Peyer's patch (tissue), 4 donors: Measurements from ENCODE around the gene TOB2. TPM values are rescaled to one million over a fixed set of nuclear protein-coding genes. Genes with fewer than 3 reads are reported as not detected.

Source experiments
- DNase-seq, 3 donors: peaks; one replicate each; pipeline ENCODE4 v3.0.0-alpha.2; 2017 to 2019
- H3K27ac ChIP-seq, 4 donors: fragments of 200-600 bp; sonication (generic); one replicate each; pipeline ENCODE4 v1.5.1; 2016 to 2019
- H3K27me3 ChIP-seq, 2 donors: fragments of 200-600 bp; sonication (generic); one replicate each; pipeline ENCODE4 v1.5.1; 2019
- H3K36me3 ChIP-seq, 3 donors: fragments of 200-600 bp; sonication (generic); one replicate each; pipeline ENCODE4 v1.5.1; 2016 to 2019
- H3K4me1 ChIP-seq, 4 donors: fragments of 200-600 bp; sonication (generic); one replicate each; pipeline ENCODE4 v1.5.1; 2016 to 2019
- H3K4me3 ChIP-seq, 4 donors: fragments of 200-600 bp; sonication (generic); 1 replicate in 3 of 4; 2 replicates in 1 of 4; pipeline ENCODE4 v1.5.1; 2016 to 2019; ENCODE audit warnings: mild to moderate bottlenecking in 1 of 4
- H3K9me3 ChIP-seq, 4 donors: fragments of 200-600 bp; sonication (generic); one replicate each; pipeline ENCODE4 v1.5.1; 2016 to 2019; ENCODE audit warnings: mild to moderate bottlenecking in 1 of 4
- POLR2A ChIP-seq, 2 donors: fragments of 450-650 bp; IDR thresholded peaks; one replicate each; pipeline ENCODE4 v1.5.1; 2017; ENCODE audit warnings: antibody characterized with exemption in 2 of 2, mild to moderate bottlenecking in 2 of 2, moderate library complexity in 2 of 2
- total RNA-seq, 4 donors: library from RNA; depleted of rRNA; stranded (reverse); fragments of >200 nt; gene quantifications; one replicate each; pipeline ENCODE4 v1.1.0, GENCODE V29; 2016
- TF ChIP-seq, protein P1 (sequence below), 6 experiments: fragments of 450-650 bp in 4 of 6; fragments of 200-600 bp in 2 of 6; sonication (generic) in 1 of 6; IDR thresholded peaks; one replicate each; pipeline ENCODE4 v1.5.1; 2017 to 2019; ENCODE audit warnings: antibody characterized with exemption in 6 of 6, mild to moderate bottlenecking in 3 of 6, moderate library complexity in 1 of 6

The TOB2 gene
- total RNA-seq, 4 donors from 2014 or later, result 18.2 to 78.6 (median 74.4) TPM

DNA sequence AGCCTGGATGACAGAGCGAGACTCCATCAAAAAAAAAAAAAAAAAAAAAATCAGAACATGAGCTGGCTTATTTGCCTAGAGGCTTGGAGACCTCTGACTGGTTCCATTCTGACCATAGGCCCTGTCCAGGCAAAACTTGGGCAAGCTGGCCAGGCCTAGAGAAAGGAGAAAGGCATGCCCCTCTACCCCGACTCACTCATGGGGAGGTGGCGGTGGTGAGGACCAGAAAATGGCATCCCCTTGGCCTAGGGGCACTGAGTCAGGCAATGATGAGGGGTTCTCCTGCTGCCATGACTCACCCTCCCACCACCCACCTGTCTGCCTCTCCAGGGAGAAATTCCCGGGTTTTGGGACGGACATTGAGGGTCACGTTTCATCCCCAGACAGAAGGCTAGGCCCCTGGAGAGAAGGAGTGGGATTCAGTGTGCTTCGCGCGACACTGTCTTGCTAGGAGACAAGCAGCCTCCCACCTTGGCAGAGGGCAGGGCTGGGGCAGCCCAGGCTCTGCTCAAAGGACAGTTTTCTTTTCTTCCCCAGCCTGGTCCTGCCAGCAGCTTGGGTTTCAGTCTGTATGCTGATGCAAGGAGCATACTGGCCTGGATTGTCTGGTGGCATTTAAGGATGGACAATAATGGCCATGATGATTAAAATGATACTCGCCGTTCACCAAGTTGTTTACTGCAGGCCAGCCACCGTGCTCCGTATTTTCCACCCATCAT, 17.2 kb downstream of the TOB2 start:
- TF ChIP-seq POLR2A (IDR thresholded peaks at IDR 0.05), result no peak
- TF ChIP-seq, protein P1, sequence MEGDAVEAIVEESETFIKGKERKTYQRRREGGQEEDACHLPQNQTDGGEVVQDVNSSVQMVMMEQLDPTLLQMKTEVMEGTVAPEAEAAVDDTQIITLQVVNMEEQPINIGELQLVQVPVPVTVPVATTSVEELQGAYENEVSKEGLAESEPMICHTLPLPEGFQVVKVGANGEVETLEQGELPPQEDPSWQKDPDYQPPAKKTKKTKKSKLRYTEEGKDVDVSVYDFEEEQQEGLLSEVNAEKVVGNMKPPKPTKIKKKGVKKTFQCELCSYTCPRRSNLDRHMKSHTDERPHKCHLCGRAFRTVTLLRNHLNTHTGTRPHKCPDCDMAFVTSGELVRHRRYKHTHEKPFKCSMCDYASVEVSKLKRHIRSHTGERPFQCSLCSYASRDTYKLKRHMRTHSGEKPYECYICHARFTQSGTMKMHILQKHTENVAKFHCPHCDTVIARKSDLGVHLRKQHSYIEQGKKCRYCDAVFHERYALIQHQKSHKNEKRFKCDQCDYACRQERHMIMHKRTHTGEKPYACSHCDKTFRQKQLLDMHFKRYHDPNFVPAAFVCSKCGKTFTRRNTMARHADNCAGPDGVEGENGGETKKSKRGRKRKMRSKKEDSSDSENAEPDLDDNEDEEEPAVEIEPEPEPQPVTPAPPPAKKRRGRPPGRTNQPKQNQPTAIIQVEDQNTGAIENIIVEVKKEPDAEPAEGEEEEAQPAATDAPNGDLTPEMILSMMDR (IDR thresholded peaks at IDR 0.05), result no peak
- Histone ChIP-seq H3K27ac (no peak overlapping the region), H3K9me3 (no peaks in the 10 kb centered on the region), H3K27me3 (no peaks in the 10 kb centered on the region), H3K4me3 (no peak overlapping the region), H3K36me3 (peaks cover 0 to 25% (median 0%) of the 10 kb centered on the region in 3 donors), H3K4me1 (peaks cover 0 to under 1% (median 0%) of the 10 kb centered on the region in 4 donors)
- no peak for DNase-seq

DNA sequence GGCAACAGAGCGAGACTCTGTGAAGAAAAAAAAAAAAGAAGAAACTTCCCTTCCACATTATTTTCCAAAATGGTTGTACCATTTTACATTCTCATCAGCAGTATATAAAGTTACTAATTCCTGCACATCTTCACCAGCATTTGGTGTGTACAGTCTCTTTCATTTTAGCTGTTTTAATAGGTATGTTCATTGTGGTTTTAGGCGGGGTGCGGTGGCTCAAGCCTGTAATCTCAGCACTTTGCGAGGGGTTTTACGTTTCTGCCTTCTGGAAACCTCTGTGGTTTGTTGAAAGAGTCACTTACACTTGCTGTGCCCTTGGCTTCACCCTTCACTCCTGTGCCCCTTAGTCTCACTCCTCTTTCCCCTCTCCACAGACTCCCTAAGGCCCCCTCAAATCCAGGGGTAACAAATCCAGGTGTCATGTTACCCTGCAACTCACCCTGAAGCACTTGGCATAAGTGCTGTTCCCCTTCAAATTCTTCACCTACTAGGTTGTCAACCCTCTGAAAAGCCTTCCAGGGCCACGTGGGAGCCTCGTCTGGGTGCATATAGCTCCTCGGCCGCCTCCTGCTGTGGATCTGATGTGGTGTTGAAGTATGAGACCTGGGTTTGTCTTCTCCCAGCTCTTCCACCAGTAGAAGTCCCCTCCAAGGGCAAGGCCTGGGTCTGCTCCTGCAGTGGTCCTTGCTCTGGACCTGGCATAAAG, 20.8 kb downstream of the TOB2 start:
- H3K4me3 ChIP-seq, result no peak overlapping the region
- H3K27ac ChIP-seq, result no peak overlapping the region
- DNase-seq, result no peak
- H3K4me1 ChIP-seq, result no peaks in the 10 kb centered on the region
- H3K9me3 ChIP-seq, result no peaks in the 10 kb centered on the region
- no peak for TF ChIP-seq POLR2A (IDR thresholded peaks at IDR 0.05)
- TF ChIP-seq, protein P1 (IDR thresholded peaks at IDR 0.05), result no peak
- H3K27me3 ChIP-seq, result no peaks in the 10 kb centered on the region
- peaks cover 0 to 13% (median 0%) of the 10 kb centered on the region in 3 donors for H3K36me3 ChIP-seq

DNA sequence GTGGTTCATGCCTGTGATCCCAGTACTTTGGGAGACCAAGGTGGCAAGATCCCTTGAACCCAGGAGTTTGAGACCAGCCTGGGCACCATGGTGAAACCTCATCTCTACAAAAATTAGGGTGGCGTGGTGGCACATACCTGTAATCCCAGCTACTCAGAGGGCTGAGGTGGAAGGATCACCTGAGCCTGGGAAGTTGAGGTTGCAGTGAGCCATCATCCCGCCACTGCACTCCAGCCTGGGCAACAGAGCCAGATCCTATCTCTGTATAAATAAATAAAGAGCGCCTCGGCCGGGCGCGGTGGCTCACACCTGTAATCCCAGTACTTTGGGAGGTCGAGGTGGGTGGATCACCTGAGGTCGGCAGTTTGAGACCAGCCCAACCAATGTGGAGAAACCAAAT, 27.9 kb downstream of the TOB2 start:
- Histone ChIP-seq H3K9me3 (no peaks in the 10 kb centered on the region), H3K27ac (peak overlapping the region in 3 of 4 donors; percentile 69 to 91 (median 82)), H3K4me1 (peaks cover 3 to 44% (median 16%) of the 10 kb centered on the region in 4 donors), H3K27me3 (no peaks in the 10 kb centered on the region), H3K4me3 (no peak overlapping the region), H3K36me3 (peaks cover 0 to 2% (median 0%) of the 10 kb centered on the region in 3 donors)
- no peak for TF ChIP-seq POLR2A (IDR thresholded peaks at IDR 0.05)
- TF ChIP-seq, protein P1 (IDR thresholded peaks at IDR 0.05), result no peak
- DNase-seq, result no peak

DNA sequence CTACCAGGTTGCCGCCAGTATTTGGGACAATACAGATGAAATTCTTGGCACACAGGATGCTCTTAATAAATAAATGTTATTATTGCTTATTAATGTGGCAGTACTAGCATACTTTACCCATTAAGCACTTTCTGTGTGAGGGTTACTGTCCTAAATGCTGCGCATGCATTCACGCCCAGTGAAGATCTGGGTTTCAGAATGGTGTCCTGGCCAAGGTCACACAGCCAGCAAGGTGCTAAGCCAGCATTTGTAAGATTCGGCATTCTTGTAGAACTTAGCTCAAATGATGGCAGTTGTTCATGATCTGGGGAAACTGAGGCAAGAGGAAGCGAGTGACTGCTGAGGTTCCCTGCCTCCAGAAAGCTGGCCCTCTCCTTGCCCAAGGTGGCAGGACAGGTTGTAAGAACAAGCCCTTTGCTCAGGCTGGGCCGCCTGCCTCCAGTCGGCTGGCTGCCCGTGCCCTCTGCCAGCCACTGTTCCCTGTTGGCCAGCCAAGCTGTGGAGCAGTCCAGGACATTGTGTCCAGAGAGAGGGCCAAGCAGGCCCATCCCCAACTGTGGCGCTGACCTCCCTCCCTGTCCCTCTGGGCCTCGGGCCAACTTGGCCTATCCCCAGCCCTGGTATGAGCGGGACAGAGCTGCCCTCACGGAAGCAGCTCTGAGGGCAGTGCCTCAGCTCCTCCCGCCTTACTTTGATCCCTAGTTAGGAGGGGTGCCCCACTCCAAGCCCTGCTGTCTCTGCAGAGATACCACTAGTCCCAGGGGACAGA, 28.8 kb downstream of the TOB2 start:
- Histone ChIP-seq H3K4me3 (peak overlapping the region in 1 of 4 donors; percentile 13), H3K4me1 (peaks cover 3 to 46% (median 18%) of the 10 kb centered on the region in 4 donors)

DNA sequence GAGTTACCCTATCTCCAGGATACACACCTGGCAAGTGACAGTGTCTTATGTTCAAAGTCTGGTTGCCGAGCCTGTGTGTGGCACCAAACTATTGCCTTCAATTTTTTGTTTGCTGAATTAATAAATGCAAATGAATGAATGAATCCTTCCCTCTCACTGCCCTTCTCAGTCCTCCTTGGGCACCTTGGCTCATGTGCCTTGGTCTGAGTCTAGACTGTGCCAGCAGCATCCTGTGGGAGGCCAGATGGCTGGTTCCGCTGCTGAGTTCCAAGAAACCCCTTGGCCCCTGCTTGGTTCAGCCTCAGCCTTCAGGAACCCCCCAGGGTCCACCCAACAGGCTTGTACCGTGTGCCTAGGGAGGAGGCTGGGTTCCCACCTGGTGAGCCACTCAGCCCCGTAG, 31.0 kb downstream of the TOB2 start:
- Histone ChIP-seq H3K27ac (peak overlapping the region; percentile 93 to 100 (median 98)), H3K27me3 (no peaks in the 10 kb centered on the region), H3K4me1 (peaks cover 3 to 56% (median 28%) of the 10 kb centered on the region in 4 donors), H3K4me3 (peak overlapping the region in 2 of 4 donors; percentile 4 to 65), H3K36me3 (no peaks in the 10 kb centered on the region), H3K9me3 (no peaks in the 10 kb centered on the region)
- no peak for DNase-seq
- TF ChIP-seq, protein P1 (IDR thresholded peaks at IDR 0.05), result no peak
- no peak for TF ChIP-seq POLR2A (IDR thresholded peaks at IDR 0.05)

More for the DNA sequence above, 28.8 kb downstream of the TOB2 start:
- TF ChIP-seq, protein P1 (IDR thresholded peaks at IDR 0.05), result no peak
- peak; percentile 40 to 76 for TF ChIP-seq POLR2A (IDR thresholded peaks at IDR 0.05)
- no peaks in the 10 kb centered on the region for H3K27me3 ChIP-seq
- no peaks in the 10 kb centered on the region for H3K36me3 ChIP-seq
- peak overlapping the region; percentile 38 to 91 (median 76) for H3K27ac ChIP-seq
- no peaks in the 10 kb centered on the region for H3K9me3 ChIP-seq
- peak in 2 of 3 donors; percentile 88 to 90 for DNase-seq
